Fibroblast of skin of left biceps (primary cell): ENCODE results near the gene POLR3GL.
A peak's percentile ranks its signal among the peaks of the same experiment; 100 is the strongest.

Experiments used
- DNase-seq, 2 experiments: peaks; one replicate each; pipeline ENCODE4 v3.0.0-alpha.2; 2013; ENCODE audit warnings: low read depth in 2 of 2

Gene POLR3GL

DNA sequence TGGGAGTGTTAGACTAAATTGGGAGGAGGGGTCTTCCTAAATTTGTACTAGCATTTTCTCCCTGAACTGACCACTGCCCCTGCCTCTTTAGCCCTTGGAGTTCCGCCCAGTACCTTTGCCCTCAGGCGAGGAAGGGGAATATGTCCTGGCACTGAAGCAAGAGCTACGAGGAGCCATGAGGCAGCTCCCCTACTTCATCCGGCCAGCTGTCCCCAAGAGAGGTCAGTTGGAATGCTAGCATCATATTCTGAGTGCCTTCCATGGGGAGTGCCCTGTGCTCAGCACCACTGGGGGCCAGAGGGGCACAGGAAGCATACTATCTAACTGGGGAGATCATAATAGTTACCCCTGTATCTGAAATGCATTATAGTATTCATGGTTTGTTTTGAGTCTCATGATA is 10.7 kb downstream of the POLR3GL start:
- DNase-seq = no peak

DNA sequence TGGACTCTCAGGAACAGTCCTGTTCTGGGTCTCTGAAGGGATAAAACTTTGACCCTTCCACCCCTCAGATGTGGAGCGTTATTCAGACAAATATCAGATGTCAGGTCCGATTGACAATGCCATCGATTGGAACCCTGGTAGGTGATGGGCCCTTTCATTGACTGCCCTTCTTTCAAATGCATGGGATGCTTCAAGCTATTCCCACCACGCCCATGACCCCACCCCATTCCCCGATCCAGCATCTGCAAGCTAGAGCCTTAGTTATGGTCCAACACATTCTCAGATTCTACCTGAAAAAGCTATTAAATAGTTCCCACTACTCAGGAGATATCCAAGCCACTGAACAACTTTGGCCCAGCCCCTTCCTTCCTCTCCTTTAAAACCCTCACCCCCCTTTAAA is 12.5 kb downstream of the POLR3GL start:
- DNase-seq = no peak

DNA sequence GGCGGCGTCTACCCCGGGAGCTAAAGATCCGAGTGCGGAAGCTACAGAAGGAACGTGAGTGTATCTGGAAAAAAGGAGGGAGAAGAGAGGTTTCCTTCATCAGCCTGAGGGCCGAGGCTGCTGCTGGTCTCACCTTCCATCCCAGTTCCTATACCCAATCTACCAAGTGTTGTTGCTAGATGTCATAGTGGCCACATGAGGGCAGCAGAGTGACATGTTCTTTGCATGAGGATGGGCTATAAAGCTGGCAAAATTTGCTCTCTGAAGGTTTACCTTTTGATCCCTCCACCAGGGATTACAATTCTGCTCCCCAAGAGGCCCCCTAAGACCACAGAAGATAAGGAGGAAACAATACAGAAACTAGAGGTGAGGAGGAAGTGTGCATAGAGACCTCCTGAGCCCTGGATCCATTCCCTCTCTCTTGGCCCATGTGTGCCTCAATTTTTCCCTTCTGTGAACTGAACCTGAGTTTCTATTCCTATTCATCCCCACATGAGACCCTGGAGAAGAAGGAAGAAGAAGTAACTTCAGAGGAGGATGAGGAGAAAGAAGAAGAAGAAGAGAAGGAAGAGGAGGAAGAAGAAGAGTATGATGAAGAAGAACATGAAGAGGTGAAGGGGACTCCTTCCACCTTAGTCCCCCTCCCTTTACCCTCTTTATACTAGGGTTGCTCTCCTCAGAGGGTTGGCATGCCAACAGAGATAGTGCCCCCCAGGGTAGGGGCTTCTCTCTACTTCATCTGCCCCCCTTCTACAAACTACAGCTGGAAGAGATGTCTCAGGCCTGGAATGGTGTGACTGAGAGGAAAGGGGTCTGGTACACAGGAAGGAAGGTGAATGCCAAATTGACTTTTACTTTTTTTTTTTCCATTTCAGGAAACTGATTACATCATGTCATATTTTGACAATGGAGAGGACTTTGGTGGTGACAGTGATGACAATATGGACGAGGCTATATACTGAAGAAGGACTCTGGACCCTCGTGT is 13.3 kb downstream of the POLR3GL start:
- peak; percentile 56 to 58 for DNase-seq

DNA sequence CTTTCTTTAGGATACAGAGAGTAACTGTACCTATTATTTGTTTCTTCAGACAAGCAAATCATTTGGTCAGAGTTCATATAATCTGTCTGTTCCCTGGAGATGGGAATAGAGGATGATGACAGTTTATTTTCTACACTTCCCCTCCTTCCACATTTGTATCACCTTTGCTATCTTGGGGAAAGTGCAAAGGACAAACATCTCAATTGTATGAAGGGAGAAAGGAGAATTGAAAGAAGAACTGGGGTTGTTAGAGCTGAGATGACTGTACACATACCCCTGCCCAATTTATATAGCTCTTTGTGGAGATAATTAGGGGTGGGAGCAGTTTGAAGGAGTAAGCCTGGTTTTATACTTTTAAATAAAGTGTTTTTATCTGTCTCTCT is 14.0 kb downstream of the POLR3GL start:
- no peak for DNase-seq

DNA sequence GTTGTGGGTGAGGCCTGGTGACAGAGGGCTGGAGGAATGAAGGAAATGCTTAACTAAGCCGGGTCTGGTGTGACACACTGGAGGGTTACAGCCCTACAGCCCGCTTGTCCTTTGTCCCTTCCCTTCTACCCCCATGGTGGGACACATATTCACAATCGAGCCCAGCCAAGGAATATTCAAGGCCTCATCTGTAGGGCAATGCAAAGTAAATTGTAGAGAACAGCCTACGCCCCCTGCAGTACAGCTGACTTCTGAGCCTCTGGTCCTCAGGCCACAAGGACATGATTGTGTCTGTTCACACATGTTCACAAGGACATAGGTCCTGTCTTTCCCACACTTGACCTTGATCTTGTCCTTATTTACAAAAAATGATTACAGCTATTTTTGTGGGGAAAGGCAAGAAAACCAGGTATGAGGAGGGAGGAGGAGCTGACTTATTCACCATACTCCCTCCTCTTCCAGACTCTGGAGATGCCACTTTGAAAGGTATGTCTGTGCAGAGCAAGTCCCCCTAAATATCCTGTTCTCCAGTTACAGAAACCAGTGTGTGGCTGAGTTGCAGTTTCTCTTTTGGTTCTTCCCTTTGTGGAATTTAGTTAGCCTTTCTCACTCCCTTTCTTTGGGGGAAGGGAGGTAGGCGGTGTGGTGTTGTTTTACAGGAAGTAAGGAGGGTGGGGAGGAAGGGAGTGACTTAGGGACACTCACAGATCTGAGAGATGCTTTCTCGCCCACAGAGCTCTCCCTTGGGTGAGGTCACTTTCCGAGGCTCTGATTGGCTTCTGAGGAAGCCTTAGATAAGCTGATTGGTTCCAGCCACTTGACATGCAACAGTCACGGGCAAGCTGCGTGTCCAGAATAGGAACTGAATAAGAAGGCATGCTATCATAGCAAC is 14.6 kb downstream of the POLR3GL start:
- peak; percentile 99 for DNase-seq

DNA sequence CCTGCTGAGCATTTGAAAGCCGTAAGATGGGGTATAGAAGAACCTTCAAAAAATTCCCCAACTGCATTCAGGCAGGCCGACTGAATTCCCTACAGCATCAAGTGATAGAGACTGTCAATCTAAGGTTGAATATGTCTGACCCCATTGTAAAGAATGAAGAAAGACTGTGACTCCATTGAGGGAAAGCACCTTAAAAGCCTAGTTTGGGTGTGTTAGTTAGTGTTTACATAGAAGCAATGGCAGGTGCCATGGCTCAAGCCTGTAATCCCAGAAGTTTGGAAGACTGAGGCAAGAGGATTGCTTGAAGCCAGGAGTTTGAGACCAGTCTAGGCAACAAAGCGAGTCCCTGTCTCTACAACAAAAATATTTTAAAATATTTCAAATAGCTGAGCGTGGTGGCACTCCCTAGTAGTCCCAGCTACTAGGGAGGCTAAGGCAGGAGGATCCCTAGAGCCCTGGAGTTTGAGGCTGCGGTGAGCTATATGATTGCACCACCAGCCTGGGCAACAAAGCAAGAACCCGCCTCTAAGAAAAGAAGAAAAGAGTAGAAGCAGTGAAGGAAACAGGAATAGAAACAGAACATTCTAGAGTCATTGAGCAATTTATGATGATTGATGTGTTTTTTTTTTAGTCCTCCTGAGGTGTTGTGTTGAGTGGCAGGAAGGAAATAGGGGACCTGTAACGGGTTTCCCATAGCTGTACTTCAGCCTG is 15.4 kb downstream of the POLR3GL start:
- no peak for DNase-seq

DNA sequence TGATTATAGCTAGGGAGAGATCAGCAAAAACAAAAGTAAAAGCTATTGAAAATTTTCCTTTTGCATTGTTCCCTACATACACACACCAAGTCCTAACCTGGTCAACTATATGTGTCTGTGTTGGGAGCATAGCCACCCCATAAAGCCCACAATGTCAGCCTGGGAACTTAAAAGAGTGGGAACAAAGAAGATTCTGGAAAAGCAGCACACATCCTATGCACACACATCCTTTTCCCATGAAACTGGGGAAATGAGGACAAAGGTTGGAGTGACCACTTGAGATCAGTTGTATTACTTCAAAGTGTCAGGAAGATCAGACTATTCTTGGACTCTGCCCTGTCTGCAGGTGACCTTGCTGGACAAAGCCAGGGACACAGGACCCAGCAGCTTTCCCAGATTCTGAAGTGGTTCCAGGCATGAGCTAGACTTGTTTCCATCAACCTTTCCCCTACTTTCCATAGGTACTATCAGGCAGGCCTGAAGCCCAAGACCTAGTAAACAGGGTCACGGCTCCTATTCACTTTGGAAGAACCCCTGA is 16.0 kb downstream of the POLR3GL start:
- no peak for DNase-seq

DNA sequence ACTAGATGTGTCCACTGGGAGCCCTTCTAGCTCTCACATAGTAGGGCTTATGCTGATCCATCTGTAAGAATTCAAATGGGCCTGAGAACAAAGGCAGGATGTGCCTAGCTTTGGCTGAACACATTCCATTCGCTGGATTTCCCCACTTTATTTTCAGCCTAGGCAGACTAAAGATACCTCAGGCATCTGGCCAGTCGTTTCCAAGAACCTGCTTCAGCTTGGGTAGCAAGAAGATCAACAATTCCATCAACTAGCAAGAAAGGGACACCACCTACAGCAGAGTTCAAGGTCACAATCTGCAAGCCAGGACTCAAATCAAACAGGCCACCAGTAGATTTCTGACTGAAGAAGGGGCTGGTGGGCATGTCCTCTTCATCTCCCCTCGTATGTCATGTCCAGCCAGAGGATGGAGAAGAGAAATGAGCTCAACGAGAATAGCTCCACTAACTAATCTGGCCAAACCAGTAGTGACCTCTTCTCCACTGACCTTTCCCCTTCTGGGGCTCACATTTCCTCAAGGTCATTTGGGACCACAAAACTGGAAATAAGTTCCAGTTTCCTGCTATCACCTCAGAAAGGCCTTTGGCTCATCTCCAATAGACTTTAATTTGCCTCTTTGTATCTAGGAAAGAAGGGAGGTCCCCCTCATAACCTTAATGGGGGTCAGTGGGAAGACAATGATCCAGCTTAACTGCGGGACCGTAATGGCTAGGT is 17.7 kb downstream of the POLR3GL start:
- DNase-seq = no peak

DNA sequence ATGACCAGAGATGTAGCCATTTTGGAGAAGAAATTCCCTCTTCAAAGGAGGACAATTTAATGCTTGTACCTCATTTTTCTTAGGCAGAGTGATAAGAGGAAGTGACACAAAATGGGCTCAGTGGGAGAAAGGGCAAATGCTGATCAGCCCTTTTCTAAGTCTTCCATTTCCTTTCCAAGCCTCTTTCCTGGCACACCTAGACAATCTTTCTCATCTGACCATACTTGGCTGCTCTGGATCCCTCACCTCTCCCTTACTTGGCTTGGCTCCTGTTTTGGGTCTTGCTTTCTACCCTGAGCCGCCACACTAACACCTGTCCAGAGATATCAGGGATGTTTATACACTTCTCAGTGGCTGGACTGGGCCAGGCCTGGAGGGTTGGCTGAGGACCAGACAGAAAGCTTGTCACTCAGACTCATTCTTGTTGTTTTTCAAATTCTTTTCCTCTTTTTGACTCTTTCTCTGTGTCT is 18.8 kb downstream of the POLR3GL start:
- no peak for DNase-seq

DNA sequence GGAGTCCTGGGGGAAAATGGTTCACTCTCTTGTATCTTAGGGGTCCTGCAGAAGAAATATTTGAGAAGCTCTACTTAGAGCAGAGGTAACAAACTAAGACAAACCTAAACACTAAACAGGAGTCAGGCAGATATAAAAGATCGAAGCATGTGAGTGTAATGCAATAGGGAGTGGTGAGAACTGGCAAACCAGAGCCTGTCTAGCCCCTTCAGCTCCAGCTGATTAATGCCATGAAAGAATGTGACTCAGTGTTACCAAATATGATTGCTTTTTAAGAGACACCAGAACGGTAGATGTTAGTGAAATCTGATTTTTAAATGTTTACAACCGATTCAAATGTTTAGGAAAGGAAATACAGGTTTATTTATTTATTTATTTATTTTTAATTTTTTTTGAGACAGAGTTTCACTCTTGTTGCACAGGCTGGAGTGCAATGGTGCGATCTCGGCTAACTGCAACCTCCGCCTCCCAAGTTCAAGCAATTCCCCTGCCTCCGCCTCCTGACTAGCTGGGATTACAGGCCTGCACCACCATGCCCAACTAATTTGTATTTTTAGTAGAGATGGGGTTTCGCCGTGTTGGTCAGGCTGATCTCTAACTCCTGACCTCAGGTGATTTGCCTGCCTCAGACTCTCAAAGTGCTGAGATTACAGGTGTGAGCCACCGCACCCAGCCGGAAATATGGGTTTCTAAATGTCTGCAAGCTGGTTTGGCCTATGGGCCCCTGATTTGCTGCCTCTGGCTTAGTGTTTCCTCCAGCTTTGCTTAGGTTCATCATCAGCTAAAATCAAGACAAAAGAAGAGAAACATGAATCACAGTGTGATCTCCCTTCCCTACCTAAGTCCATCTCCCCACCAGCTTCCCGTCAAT is 19.7 kb downstream of the POLR3GL start:
- no peak for DNase-seq

DNA sequence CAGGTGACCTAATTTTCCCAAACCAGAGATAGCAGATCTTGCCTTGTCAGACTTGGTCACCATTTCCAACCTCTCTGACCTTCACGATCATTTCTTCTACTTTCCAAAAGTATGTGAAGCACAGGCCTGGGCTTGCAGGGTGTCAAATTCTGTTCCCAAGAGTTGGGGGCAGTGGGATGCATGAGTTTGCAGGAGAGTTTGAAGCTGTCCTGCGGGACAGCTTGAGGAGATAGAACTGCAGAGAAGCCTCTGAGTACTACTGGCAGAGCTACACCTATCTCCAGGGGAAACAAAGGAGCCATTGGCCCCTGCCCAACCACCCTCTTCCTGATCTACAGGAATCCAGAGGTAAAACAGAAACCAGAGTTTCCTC is 20.6 kb downstream of the POLR3GL start:
- DNase-seq = no peak

DNA sequence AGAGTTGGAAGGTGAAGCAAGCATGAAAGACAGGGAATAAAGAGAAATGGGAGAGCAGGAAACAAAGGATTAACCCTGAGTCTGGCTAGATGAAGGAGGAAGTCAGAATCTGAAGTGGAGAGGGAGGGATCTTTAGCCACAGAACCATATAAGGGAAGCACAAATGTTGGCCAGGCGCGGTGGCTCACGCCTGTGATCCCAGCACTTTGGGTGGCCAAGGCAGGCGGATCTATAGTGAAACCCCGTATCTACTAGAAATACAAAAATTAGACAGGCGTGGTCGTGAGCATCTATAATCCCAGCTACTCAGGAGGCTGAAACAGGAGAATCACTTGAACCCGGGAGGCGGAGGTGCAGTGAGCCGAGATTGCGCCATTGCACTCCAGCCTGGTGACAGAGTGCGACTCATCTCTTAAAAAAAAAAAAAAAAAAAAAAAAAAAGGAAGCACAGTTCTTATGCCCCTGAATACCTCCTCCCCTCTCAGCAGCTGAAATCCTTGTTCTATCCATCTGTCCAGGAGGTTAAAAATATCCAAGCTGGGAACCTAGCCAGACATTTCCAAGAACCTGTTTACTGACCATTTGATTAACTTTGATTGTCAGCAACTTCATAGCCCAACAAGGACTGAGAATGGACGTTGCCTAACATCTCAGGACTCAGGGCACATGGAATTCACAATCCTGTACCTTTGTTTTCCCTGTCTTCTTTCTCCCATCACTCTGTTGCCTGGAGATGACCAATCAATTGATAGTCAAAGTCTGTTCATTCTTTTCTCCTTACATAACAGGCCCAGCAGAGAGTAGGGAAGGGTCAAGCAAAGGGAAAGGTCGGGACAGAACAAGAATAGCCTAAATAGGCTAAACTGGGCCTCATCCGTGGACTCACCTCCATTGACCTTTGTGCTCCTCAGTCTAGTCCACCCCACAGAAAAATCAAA is 21.3 kb downstream of the POLR3GL start:
- DNase-seq = peak in 1 of 2 experiments; percentile 53

DNA sequence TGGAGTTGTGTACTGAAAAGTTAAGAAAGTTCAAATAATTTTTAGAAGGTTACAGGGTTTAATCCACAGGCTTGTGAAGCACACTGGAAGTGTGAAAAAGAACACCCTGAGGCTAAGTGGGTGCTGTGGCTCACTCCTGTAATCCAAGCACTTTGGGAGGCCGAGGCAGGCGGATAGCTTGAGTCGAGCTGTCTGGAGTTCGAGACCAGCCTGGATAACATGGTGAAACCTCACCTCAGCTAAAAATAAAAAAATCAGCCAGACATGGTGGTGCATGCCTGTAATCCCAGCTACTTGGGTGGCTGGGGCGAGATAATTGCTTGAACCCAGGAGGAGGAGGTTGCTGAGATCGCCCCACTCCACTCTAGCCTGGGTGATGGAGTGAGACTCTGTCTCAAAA is 22.1 kb downstream of the POLR3GL start:
- DNase-seq = no peak

DNA sequence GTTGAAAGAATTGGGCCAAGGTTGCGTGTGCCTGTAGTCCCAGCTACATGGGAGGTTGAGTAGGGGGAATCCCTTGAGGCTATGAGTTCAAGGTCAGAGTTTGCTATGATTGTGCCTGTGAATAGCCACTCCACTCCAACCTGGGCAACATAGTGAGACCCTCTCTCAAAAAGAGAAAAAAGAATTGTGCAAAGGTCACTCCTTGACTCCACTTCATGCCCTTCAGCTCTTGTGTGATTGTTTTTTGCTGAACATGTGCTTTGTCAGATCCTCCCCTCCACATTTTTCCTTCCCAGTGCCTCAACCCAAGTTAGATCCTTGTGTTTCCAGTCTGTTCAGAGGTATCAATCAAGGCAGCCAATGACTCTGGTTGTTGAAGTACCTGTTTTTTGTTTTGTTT is 23.4 kb downstream of the POLR3GL start:
- DNase-seq = no peak

DNA sequence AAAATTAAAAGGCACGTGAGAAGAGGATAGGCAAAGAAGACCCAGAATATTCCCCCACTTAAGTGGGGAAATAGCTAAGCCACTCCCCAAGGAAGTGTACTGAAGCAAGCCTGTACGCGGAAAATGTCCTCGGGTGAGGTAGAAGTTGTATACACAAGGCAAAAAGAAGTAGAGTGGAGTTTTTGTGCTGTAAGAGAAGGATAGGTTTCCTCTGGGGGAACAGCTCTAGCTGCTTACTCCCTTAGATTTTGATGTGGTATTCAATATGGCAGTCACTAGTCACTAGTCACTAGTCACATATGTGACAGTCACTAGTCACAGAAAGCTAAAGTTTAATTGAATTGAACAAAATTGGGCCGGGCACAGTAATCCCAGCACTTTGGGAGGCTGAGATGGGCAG is 24.3 kb downstream of the POLR3GL start:
- DNase-seq = no peak

DNA sequence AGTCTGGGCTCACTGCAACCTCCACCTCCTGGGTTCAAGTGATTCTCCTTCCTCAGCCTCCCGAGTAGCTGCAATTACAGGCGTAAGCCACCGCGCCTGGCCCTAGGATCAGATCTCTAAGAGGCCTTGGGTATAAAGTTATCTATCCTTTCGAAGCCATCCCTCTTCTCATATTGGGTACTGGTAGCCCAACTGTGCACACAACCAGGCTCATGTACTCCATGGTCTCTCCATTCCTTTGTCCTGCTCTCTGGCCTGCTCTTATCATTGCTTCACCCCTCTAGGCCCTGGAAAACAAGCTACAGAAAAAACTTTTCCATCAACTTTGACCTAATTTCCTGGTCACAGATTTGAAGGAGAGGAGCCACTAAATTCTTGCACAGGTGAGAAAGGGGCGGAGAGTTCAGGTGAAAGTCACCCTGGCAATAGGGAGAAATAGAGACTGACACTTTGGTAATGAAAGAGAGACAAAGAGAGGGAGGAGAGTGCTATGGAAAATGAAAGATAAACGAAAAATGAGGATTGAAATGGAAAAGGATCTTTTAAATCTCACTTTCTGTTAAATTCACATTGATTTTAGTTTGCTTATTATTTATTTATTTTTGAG is 25.9 kb downstream of the POLR3GL start:
- DNase-seq = no peak

DNA sequence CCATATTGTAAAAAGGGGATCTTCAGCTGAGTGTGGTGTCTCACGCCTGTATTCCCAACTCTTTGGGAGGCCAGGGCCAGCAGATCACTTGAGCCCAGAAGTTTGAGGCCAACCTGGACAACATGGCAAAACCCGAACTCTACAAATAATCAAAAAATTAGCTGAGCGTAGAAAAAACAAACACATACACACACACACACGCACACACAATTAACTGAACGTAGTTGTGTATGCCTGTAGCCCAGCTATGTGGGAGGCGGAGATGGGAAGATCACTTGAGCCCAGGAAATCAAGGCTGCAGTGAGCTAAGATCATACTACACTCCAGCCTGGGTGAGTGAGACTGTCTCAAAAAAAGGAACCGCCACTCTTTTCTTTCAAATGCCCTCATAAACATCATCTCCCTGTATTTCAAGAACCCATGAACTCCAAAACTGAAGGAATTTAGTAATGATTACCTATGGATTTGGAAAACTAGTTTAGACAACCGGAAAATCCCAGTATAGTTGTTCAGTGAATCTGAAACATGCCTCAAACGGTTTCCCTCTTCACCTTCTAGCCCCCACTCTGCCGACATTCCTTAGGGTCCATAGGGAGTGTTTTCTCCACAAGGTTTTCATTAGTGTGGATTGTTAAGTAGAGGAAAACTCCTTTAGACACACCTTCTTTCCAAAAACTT is 27.4 kb downstream of the POLR3GL start:
- no peak for DNase-seq

DNA sequence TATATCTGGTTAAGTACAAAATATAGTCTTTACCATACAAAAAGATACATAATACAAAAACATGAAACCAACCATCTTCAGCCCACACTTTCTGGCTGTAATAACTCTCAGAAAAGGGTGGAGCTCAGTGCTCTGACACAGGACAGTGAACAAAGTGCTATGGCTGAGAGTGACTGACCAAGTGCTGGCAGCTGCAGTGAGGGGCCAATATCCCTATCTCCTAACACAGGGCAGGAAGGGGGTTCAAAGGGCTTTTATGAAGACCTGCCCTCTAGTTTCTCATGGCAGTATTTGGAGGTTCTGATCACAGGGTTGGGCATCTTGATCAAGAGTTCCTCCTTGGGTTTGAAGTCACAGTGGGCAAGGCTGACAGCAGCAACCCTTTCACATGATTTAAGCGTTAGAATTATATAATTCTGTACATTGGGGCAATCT is 28.0 kb downstream of the POLR3GL start:
- DNase-seq = no peak
